Subcutaneous adipose tissue (tissue), 4 donors: ENCODE measurements around the gene NBEAL1. TPM values are rescaled to one million over a fixed set of nuclear protein-coding genes. Genes with fewer than 3 reads are reported as not detected.

ENCODE experiments used
- CTCF ChIP-seq: fragments of 450-650 bp; IDR thresholded peaks from one replicate; pipeline ENCODE4 v1.5.1; 2016; ENCODE audit warnings: low read depth, mild to moderate bottlenecking, control low read depth, antibody characterized with exemption, moderate library complexity
- total RNA-seq, 4 donors: library from RNA; depleted of rRNA; stranded (reverse); fragments of >200 nt; gene quantifications; one replicate each; pipeline ENCODE4 v1.1.0, GENCODE V29; 2016

Gene NBEAL1
- total RNA-seq, 4 donors from 2014 or later, result 45.0 to 80.9 (median 54.3) TPM

- TF ChIP-seq CTCF, result no peak
These were observed 83.1 kb downstream of the NBEAL1 start for GRCh38 chr2:203097735-203098134.

- TF ChIP-seq CTCF, result no peak
These were observed 89.6 kb downstream of the NBEAL1 start for GRCh38 chr2:203104273-203104672.

DNA sequence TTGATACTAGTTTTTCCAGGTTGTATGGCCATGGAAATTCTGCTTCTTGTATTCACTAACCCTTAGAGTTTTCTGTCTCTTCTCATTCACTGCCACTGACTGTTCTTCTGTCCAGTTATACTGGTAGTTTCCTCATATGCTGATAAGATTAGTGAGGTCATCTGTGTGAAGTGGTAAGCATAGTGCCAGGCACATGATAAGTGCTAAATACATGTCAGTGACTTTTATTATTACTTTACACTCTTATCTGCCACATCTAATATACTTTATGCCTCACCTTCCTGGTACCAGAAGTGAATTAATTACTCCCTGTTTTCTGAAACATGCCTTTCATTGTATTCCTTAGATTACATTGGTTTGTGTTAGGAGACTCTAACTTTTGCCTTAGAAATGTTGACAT lies 91.3 kb downstream of the NBEAL1 start:
- no peak for TF ChIP-seq CTCF

GRCh38 chr2:203112342-203112741 lies 97.7 kb downstream of the NBEAL1 start:
- no peak for TF ChIP-seq CTCF

DNA sequence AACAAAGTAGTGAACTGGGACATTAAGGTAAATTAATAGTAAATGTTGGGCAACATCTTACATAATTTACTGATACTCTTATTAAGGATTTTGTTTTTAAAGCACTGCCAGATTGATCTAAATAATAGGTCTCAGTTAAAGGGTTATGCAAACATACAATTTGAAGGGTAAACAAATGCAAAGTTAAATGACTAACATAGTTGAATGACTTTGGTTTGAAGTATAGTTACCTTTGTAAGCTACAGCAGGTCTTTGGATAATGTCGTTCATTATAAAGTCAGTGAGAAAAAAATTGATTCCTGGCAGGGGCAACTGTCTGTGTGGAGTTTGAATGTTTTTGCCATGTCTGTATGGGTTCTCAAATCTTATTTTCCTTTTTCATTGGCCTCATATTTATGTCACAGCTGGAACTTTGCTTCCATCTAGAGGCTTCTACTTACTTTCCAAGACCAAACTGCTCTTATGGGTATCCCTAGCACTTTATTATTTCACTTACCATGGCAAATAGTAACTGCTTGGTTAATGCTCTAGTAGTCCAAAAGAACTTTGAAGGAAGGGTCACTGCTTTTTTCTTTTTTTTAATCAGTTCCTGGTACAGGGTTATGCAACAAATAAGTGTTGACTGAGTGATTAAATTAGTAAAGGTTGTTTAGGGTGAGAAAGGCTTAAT lies 107.8 kb downstream of the NBEAL1 start:
- TF ChIP-seq CTCF, result no peak

GRCh38 chr2:203126996-203127395 lies 112.3 kb downstream of the NBEAL1 start:
- no peak for TF ChIP-seq CTCF

DNA sequence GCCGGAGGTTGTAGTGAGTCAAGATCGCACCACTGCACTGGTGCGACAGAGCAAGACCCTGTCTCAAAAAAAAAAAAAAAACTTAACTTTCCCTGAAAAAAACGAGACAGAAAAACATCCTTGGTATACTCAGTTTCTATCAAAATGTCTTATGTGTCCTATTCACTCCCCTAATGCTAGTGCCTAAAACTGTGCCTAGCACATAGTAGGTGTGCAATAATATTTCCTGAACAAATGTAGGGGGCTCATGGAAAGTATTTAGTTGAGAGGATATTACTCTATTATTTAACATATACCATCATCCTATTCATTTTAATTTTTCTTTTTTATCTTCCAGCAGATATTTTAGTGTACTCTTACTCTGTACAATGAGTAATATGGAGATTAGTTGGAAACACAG lies 120.4 kb downstream of the NBEAL1 start:
- no peak for TF ChIP-seq CTCF
